ENCODE data around the gene DLEC1. TPM values are rescaled to one million over a fixed set of nuclear protein-coding genes. Genes with fewer than 3 reads are reported as not detected.

Gene DLEC1
- total RNA-seq, 2 donors from 2014 or later: 0.52 to 0.56 TPM

DNA sequence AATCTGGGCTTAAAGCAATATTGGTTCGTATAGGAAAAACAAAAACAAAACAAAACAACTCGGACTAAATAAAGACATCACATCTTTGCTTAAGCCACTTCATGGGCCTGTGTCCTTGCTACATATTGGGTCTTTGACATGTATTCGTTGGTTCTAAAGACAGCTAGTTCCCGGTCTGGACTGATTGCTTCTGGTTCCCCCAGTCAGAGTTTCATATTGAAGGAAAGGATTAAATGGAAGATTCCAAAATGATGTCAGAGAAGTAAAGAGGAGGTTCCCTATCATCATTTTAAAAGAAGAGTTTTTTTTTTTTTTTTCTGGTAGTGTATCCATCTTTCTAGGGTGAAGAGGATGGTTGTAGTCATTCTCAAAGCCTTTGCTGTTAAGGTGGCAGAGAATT, 128.6 kb downstream of the DLEC1 start:
- TF ChIP-seq CTCF (IDR thresholded peaks at IDR 0.05): no peak
- intact Hi-C loops (cut with DNase I): no loop called here
- DNase-seq: no peak
- Histone ChIP-seq H3K4me1 (no peaks in the 10 kb centered on the region), H3K9ac (ENCODE audit: low read depth in 2 of 2, low read length in 2 of 2) (no peak overlapping the region), H3K36me3 (no peaks in the 10 kb centered on the region), H3K4me3 (no peak overlapping the region), H3K27ac (no peak overlapping the region), H3K27me3 (no peaks in the 10 kb centered on the region), H3K9me3 (no peaks in the 10 kb centered on the region)

DNA sequence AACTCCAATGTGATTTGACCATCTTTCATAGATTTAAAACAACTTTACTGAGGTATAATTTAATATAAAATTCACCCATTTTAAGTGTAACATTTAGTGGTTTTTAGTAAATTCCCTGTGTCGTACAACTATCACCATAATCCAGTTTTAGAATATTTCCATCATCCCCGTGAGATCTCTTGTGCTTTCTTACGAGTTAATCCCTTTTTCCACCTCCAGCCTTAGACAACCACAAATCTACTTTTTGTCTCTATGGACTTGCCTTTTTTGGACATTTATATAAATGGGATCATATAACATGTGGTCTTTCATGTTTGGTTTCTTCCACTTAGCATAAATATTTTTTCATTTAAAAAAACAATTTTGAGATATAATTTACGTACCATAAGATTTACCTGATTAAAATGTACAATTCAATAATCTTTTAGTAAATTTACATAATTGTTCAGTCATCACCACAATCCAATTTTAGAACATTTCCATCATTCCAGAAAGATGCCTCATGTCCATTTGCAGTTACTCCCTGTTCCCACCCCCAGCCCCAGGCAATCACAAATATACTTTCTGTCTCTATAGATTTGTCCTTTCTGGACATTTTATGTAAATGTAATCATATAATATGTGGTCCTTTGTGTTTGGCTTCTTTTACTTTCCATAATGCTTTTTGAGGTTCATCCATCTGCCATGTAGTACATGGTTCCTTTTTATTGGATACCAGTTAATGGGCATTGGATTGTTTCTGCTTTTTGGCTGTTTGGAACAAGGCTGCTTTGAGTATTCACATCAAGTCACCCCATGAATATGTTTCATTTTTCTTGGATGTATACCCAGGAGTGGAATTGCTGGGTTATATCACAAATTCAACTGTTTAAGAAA, 129.4 kb downstream of the DLEC1 start:
- no peaks in the 10 kb centered on the region for H3K27me3 ChIP-seq
- H3K4me1 ChIP-seq: no peaks in the 10 kb centered on the region
- H3K36me3 ChIP-seq: no peaks in the 10 kb centered on the region
- no peak for TF ChIP-seq CTCF (IDR thresholded peaks at IDR 0.05)
- H3K9ac ChIP-seq (ENCODE audit: low read depth in 2 of 2, low read length in 2 of 2): no peak overlapping the region
- no peak for DNase-seq
- H3K4me3 ChIP-seq: no peak overlapping the region
- no peaks in the 10 kb centered on the region for H3K9me3 ChIP-seq
- intact Hi-C loops (cut with DNase I): no loop called here
- H3K27ac ChIP-seq: no peak overlapping the region

DNA sequence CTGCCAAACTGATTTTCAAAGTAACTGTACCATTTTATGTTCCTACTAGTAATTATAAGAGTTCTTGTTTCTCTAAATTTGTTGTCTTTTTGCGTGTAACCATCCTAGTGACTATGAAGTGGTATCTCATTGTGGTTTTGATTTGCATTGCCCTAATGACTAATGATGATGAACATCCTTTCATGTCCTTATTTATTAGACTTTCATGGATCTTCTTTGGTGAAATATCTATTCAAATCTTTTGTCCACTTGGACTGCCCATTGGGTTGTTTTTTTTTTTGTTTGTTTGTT, 130.0 kb downstream of the DLEC1 start:
- intact Hi-C loops (cut with DNase I): no loop called here
- no peak for TF ChIP-seq CTCF (IDR thresholded peaks at IDR 0.05)
- no peaks in the 10 kb centered on the region for H3K4me1 ChIP-seq
- H3K27ac ChIP-seq: no peak overlapping the region
- DNase-seq: no peak
- no peak overlapping the region for H3K4me3 ChIP-seq
- H3K27me3 ChIP-seq: no peaks in the 10 kb centered on the region
- no peaks in the 10 kb centered on the region for H3K36me3 ChIP-seq
- H3K9ac ChIP-seq (ENCODE audit: low read depth in 2 of 2, low read length in 2 of 2): no peak overlapping the region
- no peaks in the 10 kb centered on the region for H3K9me3 ChIP-seq

DNA sequence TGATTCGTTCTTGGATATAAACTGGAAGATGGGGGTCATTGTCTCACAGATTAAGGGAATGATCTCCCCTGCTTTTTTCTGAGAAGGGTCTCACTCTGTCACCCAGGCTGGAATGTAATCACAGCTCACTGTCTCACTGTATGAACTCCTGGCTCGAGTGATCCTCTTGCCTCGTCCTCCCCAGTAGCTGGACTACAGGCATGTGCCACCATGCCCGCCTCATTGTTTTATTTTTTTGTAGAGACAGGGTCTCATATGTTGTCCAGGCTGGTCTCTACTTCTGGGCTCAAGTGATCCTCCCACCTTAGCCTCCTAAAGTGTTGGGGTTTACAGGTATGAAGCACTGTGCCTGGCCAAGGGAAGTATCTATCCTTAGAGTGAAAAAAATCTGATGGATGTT, 131.7 kb downstream of the DLEC1 start:
- Histone ChIP-seq H3K4me1 (no peaks in the 10 kb centered on the region), H3K9ac (ENCODE audit: low read depth in 2 of 2, low read length in 2 of 2) (no peak overlapping the region), H3K36me3 (no peaks in the 10 kb centered on the region), H3K4me3 (no peak overlapping the region), H3K27ac (no peak overlapping the region), H3K27me3 (no peaks in the 10 kb centered on the region), H3K9me3 (no peaks in the 10 kb centered on the region)
- no peak for TF ChIP-seq CTCF (IDR thresholded peaks at IDR 0.05)
- DNase-seq: no peak
- intact Hi-C loops (cut with DNase I): no loop called here

DNA sequence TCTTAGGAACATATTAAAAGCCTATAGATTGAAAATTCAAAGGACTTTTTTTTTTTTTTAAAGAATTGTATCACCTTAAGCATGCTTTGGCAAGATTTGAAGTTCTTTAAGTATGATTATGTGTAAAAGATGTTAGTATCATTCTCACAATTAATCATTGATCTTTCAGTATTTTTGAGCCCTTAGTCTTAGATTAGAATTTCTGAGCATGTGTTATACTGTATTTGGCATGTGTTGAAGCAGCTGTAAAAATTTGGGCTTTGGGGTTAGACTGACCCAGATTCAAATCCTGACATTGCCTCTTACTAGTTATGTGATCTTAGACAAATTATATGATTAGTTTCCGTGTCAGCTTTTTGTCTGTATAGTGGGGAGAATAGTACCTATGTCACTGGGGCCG, 132.6 kb downstream of the DLEC1 start:
- H3K4me3 ChIP-seq: no peak overlapping the region
- no peak overlapping the region for H3K9ac ChIP-seq (ENCODE audit: low read depth in 2 of 2, low read length in 2 of 2)
- intact Hi-C loops (cut with DNase I): no loop called here
- no peak overlapping the region for H3K27ac ChIP-seq
- no peak for TF ChIP-seq CTCF (IDR thresholded peaks at IDR 0.05)
- no peak for DNase-seq
- no peaks in the 10 kb centered on the region for H3K9me3 ChIP-seq
- H3K36me3 ChIP-seq: no peaks in the 10 kb centered on the region
- H3K4me1 ChIP-seq: no peaks in the 10 kb centered on the region
- no peaks in the 10 kb centered on the region for H3K27me3 ChIP-seq

Other genes starting within 250 kb of the DLEC1 start
- gene CTDSPL, start 177.3 kb upstream of the DLEC1 start, total RNA-seq: 10 to 100 TPM; 75.0 to 76.7 TPM
- 100 to 1,000 TPM; 155 to 166 TPM for gene VILL, start 48.4 kb upstream of the DLEC1 start, total RNA-seq
- gene PLCD1, start 9.6 kb upstream of the DLEC1 start, total RNA-seq: 10 to 100 TPM; 46.8 to 70.0 TPM
- gene ACAA1, start 97.9 kb downstream of the DLEC1 start, total RNA-seq: 100 to 1,000 TPM; 135 to 167 TPM
- gene MYD88, start 99.5 kb downstream of the DLEC1 start, total RNA-seq: 10 to 100 TPM; 69.5 to 70.4 TPM
- gene OXSR1, start 126.3 kb downstream of the DLEC1 start, total RNA-seq: 10 to 100 TPM; 32.0 to 57.3 TPM
- gene SLC22A13, start 226.6 kb downstream of the DLEC1 start, total RNA-seq: 1 to 10 TPM in 1 of 2 donors, under 1 TPM in 1; 0.27 to 1.1 TPM
- gene SLC22A14, start 243.1 kb downstream of the DLEC1 start, total RNA-seq: under 1 TPM; 0.11 to 0.44 TPM